ENCODE data around the gene USP34.
A peak's percentile ranks its signal among the peaks of the same experiment; 100 is the strongest.
"Not testable (repeated sequence)": the region's sequence is repeated elsewhere in the genome, so short reads cannot be mapped to it uniquely, and the experiment has no call there.

Gene USP34

DNA sequence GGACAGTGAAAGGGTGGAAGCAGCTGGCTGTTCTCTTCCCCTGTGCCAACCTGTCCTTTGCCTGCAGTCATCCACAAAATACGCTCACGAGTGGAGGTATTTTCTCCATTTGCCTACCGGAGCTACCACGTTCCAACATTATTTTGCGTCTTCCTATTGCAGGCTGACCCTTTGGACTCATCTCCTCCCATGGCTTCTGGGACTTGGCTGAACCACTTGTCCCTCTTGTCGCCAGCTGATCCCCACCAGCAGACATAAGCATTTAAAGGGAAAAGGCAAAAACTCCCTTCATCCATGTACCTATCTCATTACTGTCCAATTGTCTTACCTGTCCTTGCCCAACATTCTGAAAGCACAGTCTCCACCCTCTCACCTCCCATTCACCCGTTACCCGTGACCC is 295.9 kb downstream of the USP34 start:
- DNase-seq, result no peak
- no peak for TF ChIP-seq POLR2A (IDR thresholded peaks at IDR 0.05; ENCODE audit: low read length)
- no peak for TF ChIP-seq GATA1 (IDR thresholded peaks at IDR 0.05; ENCODE audit: low read depth, low read length)

DNA sequence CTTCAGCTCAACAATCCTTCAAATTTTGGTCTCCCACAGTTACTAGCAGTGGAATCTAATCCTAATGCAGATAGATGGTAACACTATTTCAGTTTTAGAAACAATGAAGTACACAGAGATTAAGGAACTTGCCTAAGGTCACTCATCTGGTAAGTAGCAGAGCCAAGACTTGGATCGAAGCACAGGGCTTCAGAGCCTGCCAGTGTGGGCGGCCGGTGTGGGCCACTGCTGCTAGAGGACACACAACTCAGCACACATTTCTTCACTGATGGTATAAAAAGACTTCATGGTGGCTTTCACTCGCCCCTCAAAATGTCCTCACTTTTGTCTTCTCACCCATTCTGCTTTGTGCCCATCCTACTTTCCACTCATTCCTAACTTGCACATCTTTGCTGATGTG is 297.8 kb downstream of the USP34 start:
- no peak for DNase-seq
- no peak for TF ChIP-seq POLR2A (IDR thresholded peaks at IDR 0.05; ENCODE audit: low read length)
- no peak for TF ChIP-seq GATA1 (IDR thresholded peaks at IDR 0.05; ENCODE audit: low read depth, low read length)

DNA sequence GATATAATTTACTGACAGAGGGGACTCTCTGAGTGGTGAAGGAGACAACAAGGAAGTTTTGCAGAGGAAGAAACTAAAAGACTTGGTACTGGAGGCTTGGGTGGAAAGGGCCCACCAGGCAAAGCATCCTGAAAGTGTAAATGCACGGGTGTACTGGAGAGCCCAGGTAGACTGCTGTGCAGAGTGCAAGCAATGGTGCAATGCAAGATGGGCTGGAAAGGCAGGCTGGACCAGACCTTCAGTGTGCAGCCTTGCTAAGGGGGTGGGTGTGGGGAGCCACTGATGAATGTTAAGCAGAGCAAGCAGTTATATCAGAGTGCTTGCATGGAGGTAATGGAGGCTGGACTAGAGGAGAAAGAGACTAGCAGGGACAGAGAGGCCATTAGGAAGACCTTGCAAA is 298.2 kb downstream of the USP34 start:
- TF ChIP-seq GATA1 (IDR thresholded peaks at IDR 0.05; ENCODE audit: low read depth, low read length), result no peak
- TF ChIP-seq POLR2A (IDR thresholded peaks at IDR 0.05; ENCODE audit: low read length), result no peak
- DNase-seq, result no peak

DNA sequence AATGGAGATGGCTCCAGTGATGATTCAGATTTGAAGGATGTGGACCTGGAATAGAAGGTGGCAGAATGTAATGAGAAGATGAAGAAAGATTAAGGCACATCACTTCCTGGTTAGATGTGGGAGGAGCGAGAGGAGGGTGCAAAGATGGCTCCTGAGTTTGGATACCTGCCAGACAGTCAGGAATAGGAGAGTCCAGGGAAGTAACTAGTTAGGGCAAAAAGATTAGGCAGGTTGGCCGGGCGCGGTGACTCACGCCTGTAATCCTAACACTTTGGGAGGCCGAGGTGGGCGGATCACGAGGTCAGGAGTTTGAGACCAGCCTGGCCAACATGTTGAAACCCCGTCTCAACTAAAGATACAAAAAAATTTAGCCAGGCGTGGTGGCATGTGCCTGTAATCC is 303.3 kb downstream of the USP34 start:
- DNase-seq, result no peak
- no peak for TF ChIP-seq GATA1 (IDR thresholded peaks at IDR 0.05; ENCODE audit: low read depth, low read length)
- no peak for TF ChIP-seq POLR2A (IDR thresholded peaks at IDR 0.05; ENCODE audit: low read length)

DNA sequence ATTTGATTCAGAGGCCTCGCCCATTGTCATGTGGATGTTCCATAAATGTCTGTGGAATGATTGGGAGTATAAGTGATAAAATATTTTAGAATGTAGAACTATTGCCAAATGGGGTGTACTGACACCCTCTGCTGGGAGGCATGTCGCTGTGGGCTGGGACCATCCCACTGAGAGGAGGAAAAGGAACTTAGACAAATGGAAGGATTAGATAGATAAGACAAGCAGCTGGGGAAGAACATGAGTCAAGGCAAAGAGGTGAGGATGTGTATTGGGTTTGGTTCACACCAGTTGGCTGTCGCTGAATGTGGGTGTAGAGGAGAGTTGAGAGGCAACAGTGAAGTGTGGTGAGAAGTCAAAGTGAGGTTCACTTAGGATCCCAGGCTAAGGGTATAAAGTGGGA is 304.9 kb downstream of the USP34 start:
- TF ChIP-seq POLR2A (IDR thresholded peaks at IDR 0.05; ENCODE audit: low read length) (no peak), GATA1 (IDR thresholded peaks at IDR 0.05; ENCODE audit: low read depth, low read length) (no peak)
- DNase-seq, result no peak

DNA sequence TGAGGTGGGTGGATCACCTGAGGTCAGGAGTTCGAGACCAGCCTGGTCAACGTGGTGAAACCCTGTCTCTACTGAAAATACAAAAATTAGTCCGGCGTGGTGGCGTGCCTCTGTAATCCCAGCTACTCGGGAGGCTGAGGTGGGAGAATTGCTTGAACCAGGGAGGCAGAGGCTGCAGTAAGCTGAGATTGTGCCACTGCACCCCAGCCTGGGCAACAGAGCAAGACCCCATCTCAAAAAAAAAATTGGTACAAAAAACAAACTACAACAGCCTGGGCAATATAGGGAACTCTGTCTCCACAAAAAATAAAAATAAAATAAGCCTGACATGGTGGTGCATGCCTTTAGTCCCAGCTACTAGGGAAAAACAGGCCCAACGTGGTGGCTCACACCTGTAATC is 305.8 kb downstream of the USP34 start:
- not testable (repeated sequence) for DNase-seq

DNA sequence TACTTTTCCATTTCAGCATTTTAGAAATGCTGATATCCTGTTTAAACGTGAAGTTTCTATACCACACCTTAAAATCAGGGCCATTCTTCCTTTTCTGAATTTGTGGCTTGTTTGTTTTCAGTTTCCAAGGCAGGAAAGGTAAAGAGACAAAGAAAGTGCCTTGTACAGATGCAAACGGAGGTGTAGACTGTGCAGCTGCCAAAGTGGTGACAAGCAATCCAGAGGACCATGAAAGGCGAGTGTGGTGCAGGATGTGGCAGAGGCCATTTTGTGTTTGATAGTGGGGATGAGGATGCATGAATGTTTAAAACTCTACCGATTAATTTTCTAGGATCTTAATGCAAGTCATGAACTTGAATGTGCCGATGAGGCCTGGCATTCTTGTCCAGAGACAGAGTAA is 308.2 kb downstream of the USP34 start:
- DNase-seq, result no peak

DNA sequence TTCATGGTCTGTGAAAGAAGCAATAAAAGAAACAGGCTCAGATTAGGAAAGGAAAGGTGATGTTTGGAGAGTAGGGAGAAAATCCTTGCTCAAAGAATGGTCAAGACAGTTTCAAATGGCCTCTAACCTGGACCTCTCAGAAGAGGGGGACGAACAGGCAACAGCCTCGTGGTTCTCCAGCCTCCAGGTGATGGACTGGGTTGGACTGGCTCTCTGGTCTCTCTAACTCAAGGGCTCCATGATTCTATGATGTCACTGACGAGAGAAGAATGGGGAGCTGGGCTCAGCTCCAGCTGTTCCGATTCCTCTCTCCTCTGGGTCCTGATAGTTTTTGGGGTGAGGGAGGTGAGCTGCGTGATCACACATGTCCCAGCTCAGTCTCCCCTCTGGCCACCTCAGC is 309.0 kb downstream of the USP34 start, which contains the start of gene C2orf74:
TSS of gene C2orf74 (plus strand) at position 301 of the 400 bp plus-strand sequence. CDS start 327 bp downstream, outside the sequence.
- no peak for DNase-seq
- TF ChIP-seq POLR2A (IDR thresholded peaks at IDR 0.05; ENCODE audit: low read length) (no peak), GATA1 (IDR thresholded peaks at IDR 0.05; ENCODE audit: low read depth, low read length) (no peak)

More for the DNA sequence above, 308.2 kb downstream of the USP34 start:
- TF ChIP-seq GATA1 (IDR thresholded peaks at IDR 0.05; ENCODE audit: low read depth, low read length), result no peak
- TF ChIP-seq POLR2A (IDR thresholded peaks at IDR 0.05; ENCODE audit: low read length), result no peak

DNA sequence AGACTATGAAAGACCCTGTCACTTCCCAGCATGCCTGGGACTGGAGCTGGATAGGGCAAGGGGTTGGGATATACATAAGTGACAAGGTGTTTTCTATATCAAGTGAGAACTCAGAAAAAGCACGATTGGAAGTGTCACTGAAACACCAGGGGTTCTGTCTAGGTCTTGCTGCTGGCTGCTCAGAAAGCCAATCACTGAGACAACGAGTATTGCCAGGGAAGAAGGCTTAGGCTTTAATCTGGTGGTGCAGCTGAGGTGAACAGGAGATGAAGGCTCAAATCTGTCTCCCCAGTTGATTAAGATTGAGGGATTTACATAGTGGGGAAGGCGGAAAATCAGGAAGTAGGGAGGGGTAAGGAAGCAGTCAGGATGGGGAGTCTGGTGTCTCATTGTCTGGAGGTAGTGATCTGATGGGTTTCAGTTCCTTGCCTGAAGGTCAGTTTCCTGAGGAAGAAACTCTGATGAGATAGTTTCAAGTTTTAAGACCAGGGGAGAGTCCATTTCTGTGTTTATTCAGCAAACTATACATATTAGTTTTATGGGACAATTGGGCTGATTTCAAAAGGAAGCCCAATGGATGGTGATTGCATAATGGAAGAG is 312.4 kb downstream of the USP34 start:
- no peak for TF ChIP-seq POLR2A (IDR thresholded peaks at IDR 0.05; ENCODE audit: low read length)
- TF ChIP-seq GATA1 (IDR thresholded peaks at IDR 0.05; ENCODE audit: low read depth, low read length), result no peak
- DNase-seq, result no peak

DNA sequence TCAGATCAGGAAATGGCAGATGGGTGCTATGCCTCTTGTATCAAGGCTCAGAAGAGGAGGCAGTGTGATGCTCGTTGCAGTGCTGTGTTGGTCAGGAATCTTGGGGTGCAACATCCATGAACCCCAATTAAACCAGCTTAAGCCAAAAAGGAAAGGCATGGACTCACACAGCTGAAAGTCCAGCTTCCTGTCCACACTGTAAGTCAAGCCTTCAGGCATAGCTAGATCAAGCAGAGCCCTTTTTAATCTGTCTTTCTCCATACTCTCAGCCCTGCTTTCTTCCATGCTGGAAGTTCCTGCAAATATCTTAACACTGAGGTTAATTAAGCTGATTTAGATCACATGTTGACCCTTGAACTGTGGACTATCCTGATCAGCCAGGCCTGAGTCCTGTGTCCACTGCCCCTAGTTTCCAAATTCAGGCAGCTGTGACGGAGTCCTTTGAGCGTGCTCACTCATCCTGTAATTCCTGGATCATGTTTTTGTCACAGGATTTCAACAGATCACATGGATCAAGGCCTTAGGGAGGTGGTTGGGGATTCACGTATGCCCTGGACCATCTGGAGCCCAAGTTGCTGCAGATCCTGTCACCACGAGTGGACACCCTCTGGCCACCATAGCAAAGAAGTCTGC is 313.4 kb downstream of the USP34 start:
- TF ChIP-seq POLR2A (IDR thresholded peaks at IDR 0.05; ENCODE audit: low read length) (no peak), GATA1 (IDR thresholded peaks at IDR 0.05; ENCODE audit: low read depth, low read length) (no peak)

DNA sequence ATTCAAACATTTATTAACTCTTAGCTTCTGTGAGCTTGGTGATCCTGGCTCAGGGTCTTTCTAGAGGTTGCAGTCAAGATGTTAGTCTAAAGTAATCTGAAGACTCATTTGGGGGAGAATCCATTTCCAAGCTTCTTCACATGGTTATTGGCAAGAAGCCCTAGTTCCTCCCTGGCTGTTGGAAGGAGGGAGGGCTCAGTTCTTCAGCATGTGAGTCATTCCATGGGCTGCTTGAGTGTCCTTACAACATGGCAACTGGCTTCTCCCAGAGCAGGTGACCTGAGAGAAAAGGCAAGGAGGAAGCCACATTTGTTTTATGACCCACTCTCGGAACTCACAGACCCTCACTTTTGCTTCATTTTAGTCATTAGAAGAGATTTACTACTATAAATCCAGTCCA is 319.5 kb downstream of the USP34 start:
- no peak for DNase-seq
- TF ChIP-seq GATA1 (IDR thresholded peaks at IDR 0.05; ENCODE audit: low read depth, low read length), result no peak
- no peak for TF ChIP-seq POLR2A (IDR thresholded peaks at IDR 0.05; ENCODE audit: low read length)

More for the DNA sequence above, 313.4 kb downstream of the USP34 start:
- no peak for DNase-seq

DNA sequence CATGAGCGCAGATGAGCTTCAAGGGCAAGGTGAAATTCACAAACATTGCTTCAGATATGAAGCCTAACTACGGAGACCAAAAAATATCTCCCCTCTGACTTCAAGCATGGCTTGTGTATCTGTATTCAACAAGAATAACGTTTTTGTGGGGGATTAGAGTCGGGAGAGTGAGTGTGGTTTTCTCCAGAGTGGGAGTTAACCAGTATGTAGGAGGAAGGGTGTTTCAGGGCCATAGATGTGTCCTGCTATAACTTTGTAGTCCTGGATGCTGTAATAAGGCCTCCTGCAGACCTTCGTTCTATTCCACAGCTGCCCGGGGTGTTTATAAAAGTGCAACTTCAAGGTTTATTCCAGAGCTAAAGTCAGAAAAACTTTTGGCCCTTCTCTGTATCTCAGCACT is 321.8 kb downstream of the USP34 start:
- TF ChIP-seq GATA1 (IDR thresholded peaks at IDR 0.05; ENCODE audit: low read depth, low read length), result no peak
- TF ChIP-seq POLR2A (IDR thresholded peaks at IDR 0.05; ENCODE audit: low read length), result no peak
- DNase-seq, result no peak

DNA sequence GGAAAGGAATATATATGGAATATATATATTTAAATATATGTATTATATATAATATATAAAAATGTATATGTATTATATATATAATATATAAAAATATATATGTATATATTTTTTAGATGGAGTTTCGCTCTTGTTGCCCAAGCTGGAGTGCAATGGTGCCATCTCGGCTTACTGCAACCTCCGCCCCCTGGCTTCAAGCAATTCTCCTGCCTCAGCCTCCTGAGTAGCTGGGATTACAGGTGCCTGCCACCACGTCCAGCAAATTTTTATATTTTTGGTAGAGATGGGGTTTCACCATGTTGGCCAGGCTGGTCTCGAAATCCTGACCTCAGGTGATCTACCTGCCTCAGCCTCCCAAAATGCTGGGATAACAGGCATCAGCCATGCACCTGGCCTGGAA is 322.8 kb downstream of the USP34 start:
- not testable (repeated sequence) for DNase-seq

DNA sequence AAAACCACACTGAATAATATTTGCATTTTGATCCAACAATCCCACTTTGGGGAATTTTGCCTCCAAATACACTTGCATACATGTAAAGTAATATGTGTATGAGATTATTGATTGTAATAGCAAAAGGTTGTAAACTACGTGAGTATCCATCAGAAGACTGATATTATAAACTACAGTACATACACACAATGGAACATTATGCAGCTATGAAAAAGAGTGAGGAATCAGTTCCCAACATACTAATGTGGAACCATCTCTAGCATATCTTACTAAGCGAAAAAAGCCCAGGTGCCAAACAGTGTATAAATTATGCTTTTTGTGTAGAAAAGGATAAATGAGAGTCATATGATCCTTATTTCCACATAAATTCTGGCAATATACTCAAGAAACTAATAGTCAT is 324.9 kb downstream of the USP34 start:
- no peak for DNase-seq
- TF ChIP-seq POLR2A (IDR thresholded peaks at IDR 0.05; ENCODE audit: low read length), result no peak
- no peak for TF ChIP-seq GATA1 (IDR thresholded peaks at IDR 0.05; ENCODE audit: low read depth, low read length)

DNA sequence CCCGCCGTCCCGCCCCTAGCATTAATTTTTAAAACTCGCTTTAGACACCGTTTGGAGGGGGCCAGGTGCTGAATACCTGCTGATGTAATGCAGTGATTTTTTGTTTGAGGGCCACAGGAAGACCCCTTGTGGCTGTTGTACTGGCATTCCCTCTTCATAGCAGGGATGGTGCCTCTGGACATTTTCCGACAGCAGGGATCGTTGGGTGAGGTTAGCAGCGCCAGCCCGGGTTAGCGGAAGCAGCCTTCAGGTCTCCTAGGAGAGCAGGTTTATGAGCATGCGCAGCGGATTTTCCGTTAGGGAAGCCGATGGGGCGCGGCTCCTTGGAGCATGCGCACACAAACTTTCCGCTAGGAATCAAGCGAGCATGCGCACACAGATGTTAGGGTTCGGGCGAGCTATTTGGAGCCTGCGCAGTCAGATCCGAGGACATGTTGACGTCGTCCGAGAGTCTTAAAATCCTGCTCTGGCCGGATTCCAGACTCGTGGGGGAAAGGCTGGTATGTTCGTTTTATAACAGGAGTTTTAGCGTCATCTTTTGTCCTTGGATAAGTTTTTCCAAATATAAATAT is 326.1 kb downstream of the USP34 start:
- DNase-seq, result peak; percentile 86 to 90
- peak; percentile 50 for TF ChIP-seq POLR2A (IDR thresholded peaks at IDR 0.05; ENCODE audit: low read length)
- no peak for TF ChIP-seq GATA1 (IDR thresholded peaks at IDR 0.05; ENCODE audit: low read depth, low read length)

Data from erythroblast (primary cell).